GM23338 (cell line): ENCODE measurements around the gene PIP5K1A. TPM values are rescaled to one million over a fixed set of nuclear protein-coding genes. Genes with fewer than 3 reads are reported as not detected.

Source experiments
- ATAC-seq: fragments of 200-7000 bp; cut with Tn5 transposase; 3 replicates; pipeline ENCODE4 v1.9.1; 2020
- DNase-seq: peaks from one replicate; pipeline ENCODE4 v3.0.0-alpha.2; 2015; ENCODE audit warnings: low spot score
- H2AFZ ChIP-seq: fragments of 200-600 bp; sonication (generic); 2 replicates; pipeline ENCODE4 v1.8.0; 2016; ENCODE audit warnings: antibody characterized with exemption, mild to moderate bottlenecking, moderate library complexity
- H3F3A ChIP-seq: fragments of 200-600 bp; sonication (generic); replicated peaks from 2 replicates; pipeline ENCODE4 v1.8.0; 2017; ENCODE audit warnings: antibody characterized with exemption, mixed run types, low read depth
- H3K27ac ChIP-seq: fragments of 200-600 bp; sonication (generic); 2 replicates; pipeline ENCODE4 v1.6.1; 2016; ENCODE audit warnings: low read depth
- H3K27me3 ChIP-seq: fragments of 200-600 bp; sonication (generic); 2 replicates; pipeline ENCODE4 v1.8.0; 2016; ENCODE audit warnings: mild to moderate bottlenecking, mixed run types, moderate library complexity; ENCODE audit not compliant: insufficient read depth
- H3K36me3 ChIP-seq: fragments of 200-600 bp; sonication (generic); 2 replicates; pipeline ENCODE4 v1.8.0; 2016; ENCODE audit warnings: mild to moderate bottlenecking; ENCODE audit not compliant: insufficient read depth
- H3K4me1 ChIP-seq: fragments of 200-600 bp; sonication (generic); 2 replicates; pipeline ENCODE4 v1.8.0; 2016; ENCODE audit warnings: mild to moderate bottlenecking, moderate library complexity; ENCODE audit not compliant: insufficient read depth
- H3K4me2 ChIP-seq: fragments of 200-600 bp; sonication (generic); 2 replicates; pipeline ENCODE4 v1.7.1; 2017; ENCODE audit warnings: mixed run types
- H3K4me3 ChIP-seq: fragments of 200-600 bp; sonication (generic); 2 replicates; pipeline ENCODE4 v1.6.1; 2016; ENCODE audit warnings: mixed run types
- H3K79me2 ChIP-seq: fragments of 200-600 bp; sonication (generic); replicated peaks from 2 replicates; pipeline ENCODE4 v1.8.0; 2017; ENCODE audit warnings: mild to moderate bottlenecking; ENCODE audit not compliant: insufficient read depth
- H3K9me2 ChIP-seq: fragments of 200-600 bp; sonication (generic); 2 replicates; pipeline ENCODE4 v1.8.0; 2017; ENCODE audit not compliant: insufficient read depth
- H4K20me1 ChIP-seq: fragments of 200-600 bp; sonication (generic); replicated peaks from 2 replicates; pipeline ENCODE4 v1.8.0; 2017; ENCODE audit warnings: mild to moderate bottlenecking; ENCODE audit not compliant: insufficient read depth
- H3K27ac Mint-ChIP-seq: 2 replicates; pipeline ENCODE4 v1.8.0; 2020; ENCODE audit warnings: inconsistent platforms, mild to moderate bottlenecking, moderate library complexity, mixed read lengths
- H3K27me3 Mint-ChIP-seq: 3 replicates; pipeline ENCODE4 v1.8.0; 2022; ENCODE audit warnings: low read depth, mild to moderate bottlenecking, moderate library complexity, mixed read lengths, inconsistent platforms; ENCODE audit not compliant: insufficient read depth, poor library complexity
- H3K36me3 Mint-ChIP-seq: 3 replicates; pipeline ENCODE4 v1.8.0; 2021; ENCODE audit warnings: low read depth, mild to moderate bottlenecking, inconsistent platforms, moderate library complexity, mixed read lengths
- H3K4me1 Mint-ChIP-seq: 3 replicates; pipeline ENCODE4 v1.8.0; 2020; ENCODE audit warnings: mild to moderate bottlenecking, inconsistent platforms, mixed read lengths
- H3K4me3 Mint-ChIP-seq: 3 replicates; pipeline ENCODE4 v1.8.0; 2021; ENCODE audit warnings: moderate library complexity, mild to moderate bottlenecking, inconsistent platforms, mixed read lengths
- H3K9me3 Mint-ChIP-seq: 3 replicates; pipeline ENCODE4 v1.8.0; 2020; ENCODE audit warnings: moderate library complexity, mild to moderate bottlenecking, inconsistent platforms, mixed read lengths
- CREB1 ChIP-seq: fragments of 250-450 bp; sonication (Bioruptor Pico); IDR thresholded peaks from 2 replicates; pipeline ENCODE4 v1.5.0; 2020; ENCODE audit warnings: low read depth, mild to moderate bottlenecking, moderate library complexity
- CTCF ChIP-seq, 2 experiments: fragments of 200-600 bp in 1 of 2; sonication (generic) in 1 of 2; conservative IDR thresholded peaks; 2 replicates each; pipeline versions ENCODE4 v1.5.1 to v1.6.1; 2016 to 2017; ENCODE audit warnings: antibody characterized with exemption in 2 of 2, low read depth in 2 of 2, mild to moderate bottlenecking in 2 of 2, moderate library complexity in 1 of 2
- ETS1 ChIP-seq: IDR thresholded peaks from 2 replicates; pipeline ENCODE4 v1.6.1; 2016; ENCODE audit warnings: antibody characterized with exemption
- POLR2AphosphoS5 ChIP-seq: IDR thresholded peaks from 2 replicates; pipeline ENCODE4 v1.6.1; 2016; ENCODE audit warnings: antibody characterized with exemption, low read depth
- STAT1 ChIP-seq: IDR thresholded peaks from one replicate; pipeline ENCODE4 v1.6.1; 2016; ENCODE audit warnings: antibody characterized with exemption; ENCODE audit not compliant: unreplicated experiment
- polyA plus RNA-seq: library from polyadenylated mRNA; unstranded; fragments of >200 nt; fragmentation: Nextera tagmentation; extraction: Ambion mirVana; gene quantifications from 2 replicates; pipeline ENCODE4 v1.2.1, GENCODE V29; 2016
- total RNA-seq: library from RNA; depleted of rRNA; stranded (reverse); fragments of >200 nt; shearing (Covaris generic); gene quantifications from 2 replicates; pipeline ENCODE4 v1.2.3, GENCODE V29; 2014
- TF ChIP-seq, protein P1 (sequence below): IDR thresholded peaks from one replicate; pipeline ENCODE4 v1.6.1; 2018; ENCODE audit warnings: antibody characterized with exemption; ENCODE audit not compliant: unreplicated experiment
- TF ChIP-seq, protein P2 (sequence below): fragments of 250-450 bp; sonication (Bioruptor Pico); IDR thresholded peaks from 2 replicates; pipeline ENCODE4 v1.5.0; 2020; ENCODE audit warnings: mild to moderate bottlenecking, moderate library complexity

Gene PIP5K1A
- total and polyA plus RNA-seq, 2 experiments from 2014 or later: 23.2 to 63.3 TPM

DNA sequence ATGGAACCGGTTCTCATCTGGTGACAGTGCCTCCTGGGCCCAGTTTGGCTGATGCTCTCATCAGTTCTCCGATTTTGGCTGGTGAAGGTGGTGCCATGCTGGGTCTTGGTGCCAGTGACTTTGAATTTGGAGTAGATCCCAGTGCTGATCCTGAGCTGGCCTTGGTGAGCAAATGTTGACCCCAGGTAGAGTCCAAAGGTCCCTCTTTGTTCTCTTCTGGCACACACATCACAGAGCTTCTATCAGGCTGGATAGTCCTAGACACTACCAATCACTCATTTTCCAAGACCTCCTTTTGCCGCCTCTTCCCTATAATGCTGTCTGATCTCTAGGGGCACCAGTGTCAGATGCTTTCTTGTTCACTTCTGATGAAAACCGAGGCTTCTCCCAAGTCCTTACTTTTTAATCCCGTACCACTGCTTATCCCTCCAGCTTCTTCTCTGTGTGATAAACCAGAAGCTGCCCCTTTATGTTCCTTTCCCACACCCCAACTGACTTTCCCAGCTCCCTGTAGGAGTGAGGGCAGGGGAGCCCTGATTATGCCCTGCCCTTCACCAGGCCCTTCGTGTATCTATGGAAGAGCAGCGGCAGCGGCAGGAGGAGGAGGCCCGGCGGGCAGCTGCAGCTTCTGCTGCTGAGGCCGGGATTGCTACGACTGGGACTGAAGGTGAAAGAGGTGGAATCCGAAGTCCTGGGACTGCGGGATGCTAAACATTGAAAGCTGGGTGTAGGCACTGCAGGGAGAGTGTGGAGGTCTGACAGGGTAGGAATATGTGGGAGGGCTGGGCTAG is 67.3 kb downstream of the PIP5K1A start (continued):
- TF ChIP-seq CTCF (conservative IDR thresholded peaks at IDR 0.05; ENCODE audit: low read depth in 2 of 2) (no peak), POLR2AphosphoS5 (no peak), ETS1 (no peak), STAT1 (no peak)
- TF ChIP-seq, protein P1, sequence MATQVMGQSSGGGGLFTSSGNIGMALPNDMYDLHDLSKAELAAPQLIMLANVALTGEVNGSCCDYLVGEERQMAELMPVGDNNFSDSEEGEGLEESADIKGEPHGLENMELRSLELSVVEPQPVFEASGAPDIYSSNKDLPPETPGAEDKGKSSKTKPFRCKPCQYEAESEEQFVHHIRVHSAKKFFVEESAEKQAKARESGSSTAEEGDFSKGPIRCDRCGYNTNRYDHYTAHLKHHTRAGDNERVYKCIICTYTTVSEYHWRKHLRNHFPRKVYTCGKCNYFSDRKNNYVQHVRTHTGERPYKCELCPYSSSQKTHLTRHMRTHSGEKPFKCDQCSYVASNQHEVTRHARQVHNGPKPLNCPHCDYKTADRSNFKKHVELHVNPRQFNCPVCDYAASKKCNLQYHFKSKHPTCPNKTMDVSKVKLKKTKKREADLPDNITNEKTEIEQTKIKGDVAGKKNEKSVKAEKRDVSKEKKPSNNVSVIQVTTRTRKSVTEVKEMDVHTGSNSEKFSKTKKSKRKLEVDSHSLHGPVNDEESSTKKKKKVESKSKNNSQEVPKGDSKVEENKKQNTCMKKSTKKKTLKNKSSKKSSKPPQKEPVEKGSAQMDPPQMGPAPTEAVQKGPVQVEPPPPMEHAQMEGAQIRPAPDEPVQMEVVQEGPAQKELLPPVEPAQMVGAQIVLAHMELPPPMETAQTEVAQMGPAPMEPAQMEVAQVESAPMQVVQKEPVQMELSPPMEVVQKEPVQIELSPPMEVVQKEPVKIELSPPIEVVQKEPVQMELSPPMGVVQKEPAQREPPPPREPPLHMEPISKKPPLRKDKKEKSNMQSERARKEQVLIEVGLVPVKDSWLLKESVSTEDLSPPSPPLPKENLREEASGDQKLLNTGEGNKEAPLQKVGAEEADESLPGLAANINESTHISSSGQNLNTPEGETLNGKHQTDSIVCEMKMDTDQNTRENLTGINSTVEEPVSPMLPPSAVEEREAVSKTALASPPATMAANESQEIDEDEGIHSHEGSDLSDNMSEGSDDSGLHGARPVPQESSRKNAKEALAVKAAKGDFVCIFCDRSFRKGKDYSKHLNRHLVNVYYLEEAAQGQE: no peak

DNA sequence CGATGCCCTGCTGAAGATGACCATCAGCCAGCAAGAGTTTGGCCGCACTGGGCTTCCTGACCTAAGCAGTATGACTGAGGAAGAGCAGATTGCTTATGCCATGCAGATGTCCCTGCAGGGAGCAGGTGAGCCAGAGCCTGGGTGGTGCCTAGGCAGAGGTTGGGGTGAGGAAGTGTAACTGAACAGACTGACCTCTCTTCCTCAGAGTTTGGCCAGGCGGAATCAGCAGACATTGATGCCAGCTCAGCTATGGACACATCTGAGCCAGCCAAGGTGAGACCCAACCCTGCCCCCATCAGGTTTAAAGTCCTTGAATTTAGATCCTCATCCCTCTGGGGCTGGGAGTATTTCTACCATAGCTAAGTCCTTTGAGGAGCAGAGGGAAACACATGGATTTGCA is 68.0 kb downstream of the PIP5K1A start:
- TF ChIP-seq POLR2AphosphoS5 (no peak), ETS1 (no peak), CREB1 (CRISPR knock-in tag) (no peak)
- TF ChIP-seq, protein P2, sequence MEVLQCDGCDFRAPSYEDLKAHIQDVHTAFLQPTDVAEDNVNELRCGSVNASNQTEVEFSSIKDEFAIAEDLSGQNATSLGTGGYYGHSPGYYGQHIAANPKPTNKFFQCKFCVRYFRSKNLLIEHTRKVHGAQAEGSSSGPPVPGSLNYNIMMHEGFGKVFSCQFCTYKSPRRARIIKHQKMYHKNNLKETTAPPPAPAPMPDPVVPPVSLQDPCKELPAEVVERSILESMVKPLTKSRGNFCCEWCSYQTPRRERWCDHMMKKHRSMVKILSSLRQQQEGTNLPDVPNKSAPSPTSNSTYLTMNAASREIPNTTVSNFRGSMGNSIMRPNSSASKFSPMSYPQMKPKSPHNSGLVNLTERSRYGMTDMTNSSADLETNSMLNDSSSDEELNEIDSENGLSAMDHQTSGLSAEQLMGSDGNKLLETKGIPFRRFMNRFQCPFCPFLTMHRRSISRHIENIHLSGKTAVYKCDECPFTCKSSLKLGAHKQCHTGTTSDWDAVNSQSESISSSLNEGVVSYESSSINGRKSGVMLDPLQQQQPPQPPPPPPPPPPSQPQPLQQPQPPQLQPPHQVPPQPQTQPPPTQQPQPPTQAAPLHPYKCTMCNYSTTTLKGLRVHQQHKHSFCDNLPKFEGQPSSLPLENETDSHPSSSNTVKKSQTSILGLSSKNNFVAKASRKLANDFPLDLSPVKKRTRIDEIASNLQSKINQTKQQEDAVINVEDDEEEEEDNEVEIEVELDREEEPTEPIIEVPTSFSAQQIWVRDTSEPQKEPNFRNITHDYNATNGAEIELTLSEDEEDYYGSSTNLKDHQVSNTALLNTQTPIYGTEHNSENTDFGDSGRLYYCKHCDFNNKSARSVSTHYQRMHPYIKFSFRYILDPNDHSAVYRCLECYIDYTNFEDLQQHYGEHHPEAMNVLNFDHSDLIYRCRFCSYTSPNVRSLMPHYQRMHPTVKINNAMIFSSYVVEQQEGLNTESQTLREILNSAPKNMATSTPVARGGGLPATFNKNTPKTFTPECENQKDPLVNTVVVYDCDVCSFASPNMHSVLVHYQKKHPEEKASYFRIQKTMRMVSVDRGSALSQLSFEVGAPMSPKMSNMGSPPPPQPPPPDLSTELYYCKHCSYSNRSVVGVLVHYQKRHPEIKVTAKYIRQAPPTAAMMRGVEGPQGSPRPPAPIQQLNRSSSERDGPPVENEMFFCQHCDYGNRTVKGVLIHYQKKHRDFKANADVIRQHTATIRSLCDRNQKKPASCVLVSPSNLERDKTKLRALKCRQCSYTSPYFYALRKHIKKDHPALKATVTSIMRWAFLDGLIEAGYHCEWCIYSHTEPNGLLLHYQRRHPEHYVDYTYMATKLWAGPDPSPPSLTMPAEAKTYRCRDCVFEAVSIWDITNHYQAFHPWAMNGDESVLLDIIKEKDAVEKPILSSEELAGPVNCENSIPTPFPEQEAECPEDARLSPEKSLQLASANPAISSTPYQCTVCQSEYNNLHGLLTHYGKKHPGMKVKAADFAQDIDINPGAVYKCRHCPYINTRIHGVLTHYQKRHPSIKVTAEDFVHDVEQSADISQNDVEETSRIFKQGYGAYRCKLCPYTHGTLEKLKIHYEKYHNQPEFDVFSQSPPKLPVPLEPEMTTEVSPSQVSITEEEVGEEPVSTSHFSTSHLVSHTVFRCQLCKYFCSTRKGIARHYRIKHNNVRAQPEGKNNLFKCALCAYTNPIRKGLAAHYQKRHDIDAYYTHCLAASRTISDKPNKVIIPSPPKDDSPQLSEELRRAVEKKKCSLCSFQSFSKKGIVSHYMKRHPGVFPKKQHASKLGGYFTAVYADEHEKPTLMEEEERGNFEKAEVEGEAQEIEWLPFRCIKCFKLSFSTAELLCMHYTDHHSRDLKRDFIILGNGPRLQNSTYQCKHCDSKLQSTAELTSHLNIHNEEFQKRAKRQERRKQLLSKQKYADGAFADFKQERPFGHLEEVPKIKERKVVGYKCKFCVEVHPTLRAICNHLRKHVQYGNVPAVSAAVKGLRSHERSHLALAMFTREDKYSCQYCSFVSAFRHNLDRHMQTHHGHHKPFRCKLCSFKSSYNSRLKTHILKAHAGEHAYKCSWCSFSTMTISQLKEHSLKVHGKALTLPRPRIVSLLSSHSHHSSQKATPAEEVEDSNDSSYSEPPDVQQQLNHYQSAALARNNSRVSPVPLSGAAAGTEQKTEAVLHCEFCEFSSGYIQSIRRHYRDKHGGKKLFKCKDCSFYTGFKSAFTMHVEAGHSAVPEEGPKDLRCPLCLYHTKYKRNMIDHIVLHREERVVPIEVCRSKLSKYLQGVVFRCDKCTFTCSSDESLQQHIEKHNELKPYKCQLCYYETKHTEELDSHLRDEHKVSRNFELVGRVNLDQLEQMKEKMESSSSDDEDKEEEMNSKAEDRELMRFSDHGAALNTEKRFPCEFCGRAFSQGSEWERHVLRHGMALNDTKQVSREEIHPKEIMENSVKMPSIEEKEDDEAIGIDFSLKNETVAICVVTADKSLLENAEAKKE (CRISPR knock-in tag): no peak
- H3F3A ChIP-seq: peaks cover 11% of the 10 kb centered on the region
- Mint-ChIP-seq H3K36me3 (peaks cover 73% of the 10 kb centered on the region), H3K9me3 (no peaks in the 10 kb centered on the region), H3K4me1 (peaks cover 2% of the 10 kb centered on the region; the same call in 1 of the 3 replicates), H3K4me3 (no peak overlapping the region), H3K27me3 (peaks cover 3% of the 10 kb centered on the region), H3K27ac (no peak overlapping the region)
- ATAC-seq (no peak), DNase-seq (no peak)
- no peak overlapping the region for H3K4me2 ChIP-seq
- no peaks in the 10 kb centered on the region for H3K4me1 ChIP-seq
- H3K79me2 ChIP-seq: peaks cover 16% of the 10 kb centered on the region
- no peaks in the 10 kb centered on the region for H3K27me3 ChIP-seq
- H3K4me3 ChIP-seq: no peak overlapping the region
- H3K36me3 ChIP-seq: peaks cover 39% of the 10 kb centered on the region
- H2AFZ ChIP-seq: no peak overlapping the region
- 0 out of 2 replicates have a peak overlapping the region, but pooled peaks have one; percentile 55 for H3K27ac ChIP-seq
- H4K20me1 ChIP-seq: peaks cover 9% of the 10 kb centered on the region
- no peaks in the 10 kb centered on the region for H3K9me2 ChIP-seq
